ENCODE results near the gene KLF12. TPM values are rescaled to one million over a fixed set of nuclear protein-coding genes. Genes with fewer than 3 reads are reported as not detected.

KLF12 gene
- total and polyA plus RNA-seq, 9 of the 15 experiments (the other 6 are each of a cell fraction or from before 2014, with no cell fraction given): under 0.01 to 0.07 (median 0.05) TPM; not detected in 3

DNA sequence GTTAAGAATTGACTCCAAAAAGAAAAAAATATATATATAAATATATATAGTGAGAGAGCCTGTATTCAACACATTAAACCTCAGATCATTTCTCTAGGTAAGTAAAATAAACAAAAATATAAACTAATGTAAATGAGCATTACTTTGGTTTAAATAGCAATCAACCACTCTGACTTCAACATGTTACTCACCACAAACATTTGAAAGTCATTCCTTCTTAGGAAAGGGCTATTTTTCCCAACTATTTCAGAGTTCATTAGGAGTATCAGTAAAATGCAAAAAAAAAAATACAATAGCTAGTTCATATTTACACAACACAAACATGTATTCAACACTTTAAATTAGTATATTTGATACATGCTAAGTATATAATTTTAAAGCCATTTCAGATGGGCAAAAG, 40.5 kb downstream of the KLF12 start:
- no peaks in the 10 kb centered on the region for H3K9me3 ChIP-seq (replicated peaks; ENCODE audit: control insufficient read depth, insufficient read depth, low read depth, low read length)
- no peaks in the 10 kb centered on the region for H3K9me1 ChIP-seq (ENCODE audit: control insufficient read depth, insufficient read depth, low read length)
- TF ChIP-seq GABPB1 (CRISPR knock-in tag; IDR thresholded peaks at IDR 0.05): no peak
- TF ChIP-seq NR2F6 (CRISPR knock-in tag; IDR thresholded peaks at IDR 0.05): no peak
- no peak for TF ChIP-seq TEAD1 (CRISPR knock-in tag; IDR thresholded peaks at IDR 0.05)
- no peak for TF ChIP-seq NRF1 (conservative IDR thresholded peaks at IDR 0.05 in 1 of 2, IDR thresholded peaks at IDR 0.05 in 1 of 2)
- TF ChIP-seq SRSF9 (IDR thresholded peaks at IDR 0.05; ENCODE audit: borderline replicate concordance, low read depth, low read length): no peak
- no peak for TF ChIP-seq NFE2L1 (tag; IDR thresholded peaks at IDR 0.05; ENCODE audit: borderline replicate concordance, low read depth)
- TF ChIP-seq, protein P1, sequence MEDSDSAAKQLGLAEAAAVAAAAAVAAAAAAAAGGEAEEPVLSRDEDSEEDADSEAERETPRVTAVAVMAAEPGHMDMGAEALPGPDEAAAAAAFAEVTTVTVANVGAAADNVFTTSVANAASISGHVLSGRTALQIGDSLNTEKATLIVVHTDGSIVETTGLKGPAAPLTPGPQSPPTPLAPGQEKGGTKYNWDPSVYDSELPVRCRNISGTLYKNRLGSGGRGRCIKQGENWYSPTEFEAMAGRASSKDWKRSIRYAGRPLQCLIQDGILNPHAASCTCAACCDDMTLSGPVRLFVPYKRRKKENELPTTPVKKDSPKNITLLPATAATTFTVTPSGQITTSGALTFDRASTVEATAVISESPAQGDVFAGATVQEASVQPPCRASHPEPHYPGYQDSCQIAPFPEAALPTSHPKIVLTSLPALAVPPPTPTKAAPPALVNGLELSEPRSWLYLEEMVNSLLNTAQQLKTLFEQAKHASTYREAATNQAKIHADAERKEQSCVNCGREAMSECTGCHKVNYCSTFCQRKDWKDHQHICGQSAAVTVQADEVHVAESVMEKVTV (CRISPR knock-in tag; IDR thresholded peaks at IDR 0.05): no peak
- TF ChIP-seq, protein P2, sequence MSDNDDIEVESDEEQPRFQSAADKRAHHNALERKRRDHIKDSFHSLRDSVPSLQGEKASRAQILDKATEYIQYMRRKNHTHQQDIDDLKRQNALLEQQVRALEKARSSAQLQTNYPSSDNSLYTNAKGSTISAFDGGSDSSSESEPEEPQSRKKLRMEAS (CRISPR knock-in tag; IDR thresholded peaks at IDR 0.05): no peak
- no peak for TF ChIP-seq TAF7 (tag; IDR thresholded peaks at IDR 0.05)
- TF ChIP-seq NEUROD1 (IDR thresholded peaks at IDR 0.05; ENCODE audit: borderline replicate concordance, low read depth, low read length, partially characterized antibody): no peak
- TF ChIP-seq POLR2G (IDR thresholded peaks at IDR 0.05; ENCODE audit: low read depth, low read length): no peak
- TF ChIP-seq ZNF184 (CRISPR knock-in tag; IDR thresholded peaks at IDR 0.05): no peak
- TF ChIP-seq, protein P3, sequence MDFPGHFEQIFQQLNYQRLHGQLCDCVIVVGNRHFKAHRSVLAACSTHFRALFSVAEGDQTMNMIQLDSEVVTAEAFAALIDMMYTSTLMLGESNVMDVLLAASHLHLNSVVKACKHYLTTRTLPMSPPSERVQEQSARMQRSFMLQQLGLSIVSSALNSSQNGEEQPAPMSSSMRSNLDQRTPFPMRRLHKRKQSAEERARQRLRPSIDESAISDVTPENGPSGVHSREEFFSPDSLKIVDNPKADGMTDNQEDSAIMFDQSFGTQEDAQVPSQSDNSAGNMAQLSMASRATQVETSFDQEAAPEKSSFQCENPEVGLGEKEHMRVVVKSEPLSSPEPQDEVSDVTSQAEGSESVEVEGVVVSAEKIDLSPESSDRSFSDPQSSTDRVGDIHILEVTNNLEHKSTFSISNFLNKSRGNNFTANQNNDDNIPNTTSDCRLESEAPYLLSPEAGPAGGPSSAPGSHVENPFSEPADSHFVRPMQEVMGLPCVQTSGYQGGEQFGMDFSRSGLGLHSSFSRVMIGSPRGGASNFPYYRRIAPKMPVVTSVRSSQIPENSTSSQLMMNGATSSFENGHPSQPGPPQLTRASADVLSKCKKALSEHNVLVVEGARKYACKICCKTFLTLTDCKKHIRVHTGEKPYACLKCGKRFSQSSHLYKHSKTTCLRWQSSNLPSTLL (IDR thresholded peaks at IDR 0.05): no peak
- no peak for TF ChIP-seq ARNT (IDR thresholded peaks at IDR 0.05)
- TF ChIP-seq ZNF551 (CRISPR knock-in tag; IDR thresholded peaks at IDR 0.05): no peak
- H3K27ac ChIP-seq (ENCODE audit: extremely low read depth, low read depth, low read length): no peak overlapping the region
- H2AFZ ChIP-seq (ENCODE audit: low read depth, low read length): no peak overlapping the region
- in situ Hi-C loops (cut with MboI): no loop called here
- no peak overlapping the region for H3K9ac ChIP-seq (ENCODE audit: insufficient read depth in 1 of 2, low read depth in 2 of 2, low read length in 2 of 2)
- no peak for DNase-seq (ENCODE audit: extremely low read depth in 1 of 4, low spot score in 3 of 4)
- ChIA-PET CTCF (ENCODE audit: low intra/inter-chr PET ratio) (no interaction called here), POLR2A (no interaction called here)
- no peak overlapping the region for H3K4me2 ChIP-seq (ENCODE audit: insufficient read depth, low read length)
- no peak for FAIRE-seq
- BruUV-seq (replicated peaks): no TSS peak
- H3K4me3 ChIP-seq: no peak overlapping the region
- H3K27me3 ChIP-seq (ENCODE audit: control insufficient read depth in 2 of 2, insufficient read depth in 2 of 2, low read length in 2 of 2): no peaks in the 10 kb centered on the region
- H3K79me2 ChIP-seq (ENCODE audit: control insufficient read depth, insufficient read depth, low read length): no peaks in the 10 kb centered on the region
- no peaks in the 10 kb centered on the region for H3K4me1 ChIP-seq (replicated peaks in 1 of 2; ENCODE audit: control insufficient read depth in 2 of 2, insufficient read depth in 2 of 2, low read length in 2 of 2)
- no peaks in the 10 kb centered on the region for H4K20me1 ChIP-seq (replicated peaks; ENCODE audit: control insufficient read depth, insufficient read depth, low read length)
- H3K36me3 ChIP-seq (ENCODE audit: control insufficient read depth, insufficient read depth, low read length): no peaks in the 10 kb centered on the region
- intact Hi-C loops (cut with micrococcal nuclease): no loop called here
- no peak for ATAC-seq
